Cardiac muscle cell (in vitro differentiated cells and primary cell): ENCODE results near the gene PSTPIP1. TPM values are rescaled to one million over a fixed set of nuclear protein-coding genes. Genes with fewer than 3 reads are reported as not detected.

Experiments
- DNase-seq, 2 donors: peaks; one replicate each; pipeline versions ENCODE4 v3.0.0 to v3.0.0-alpha.2; 2010 to 2017; ENCODE audit warnings: low read depth in 1 of 2, low spot score in 1 of 2
- H3K27ac ChIP-seq: fragments of 200-600 bp; sonication (generic); 2 replicates; pipeline ENCODE4 v1.5.1; 2016
- H3K27me3 ChIP-seq: fragments of 200-600 bp; sonication (generic); 2 replicates; pipeline ENCODE4 v1.6.0; 2016; ENCODE audit warnings: control low read depth
- H3K36me3 ChIP-seq: fragments of 200-600 bp; sonication (generic); 2 replicates; pipeline ENCODE4 v1.5.1; 2016; ENCODE audit warnings: control low read depth
- H3K4me1 ChIP-seq: fragments of 200-600 bp; sonication (generic); 2 replicates; pipeline ENCODE4 v1.8.1; 2017; ENCODE audit warnings: low read depth, mild to moderate bottlenecking, mixed run types
- H3K4me3 ChIP-seq: fragments of 200-600 bp; sonication (generic); 2 replicates; pipeline ENCODE4 v1.5.1; 2016; ENCODE audit warnings: mild to moderate bottlenecking
- H3K9me3 ChIP-seq: fragments of 200-600 bp; sonication (generic); 2 replicates; pipeline ENCODE4 v1.5.1; 2017; ENCODE audit warnings: low read depth, mild to moderate bottlenecking, control low read depth
- polyA plus RNA-seq: library from polyadenylated mRNA; unstranded; fragments of >200 nt; fragmentation: Nextera tagmentation; extraction: Ambion mirVana; gene quantifications from 2 replicates; pipeline ENCODE4 v1.2.1, GENCODE V29; 2016
- total RNA-seq: library from RNA; depleted of rRNA; stranded (reverse); fragments of >200 nt; gene quantifications from 2 replicates; pipeline ENCODE4 v1.2.3, GENCODE V29; 2016
- TF ChIP-seq, protein P1 (sequence below): IDR thresholded peaks from 2 replicates; pipeline ENCODE4 v1.5.1; 2012; ENCODE audit warnings: low read depth, mild to moderate bottlenecking, low read length

Gene PSTPIP1
- total and polyA plus RNA-seq, 2 experiments from 2014 or later = 0.26 to 0.63 TPM

DNA sequence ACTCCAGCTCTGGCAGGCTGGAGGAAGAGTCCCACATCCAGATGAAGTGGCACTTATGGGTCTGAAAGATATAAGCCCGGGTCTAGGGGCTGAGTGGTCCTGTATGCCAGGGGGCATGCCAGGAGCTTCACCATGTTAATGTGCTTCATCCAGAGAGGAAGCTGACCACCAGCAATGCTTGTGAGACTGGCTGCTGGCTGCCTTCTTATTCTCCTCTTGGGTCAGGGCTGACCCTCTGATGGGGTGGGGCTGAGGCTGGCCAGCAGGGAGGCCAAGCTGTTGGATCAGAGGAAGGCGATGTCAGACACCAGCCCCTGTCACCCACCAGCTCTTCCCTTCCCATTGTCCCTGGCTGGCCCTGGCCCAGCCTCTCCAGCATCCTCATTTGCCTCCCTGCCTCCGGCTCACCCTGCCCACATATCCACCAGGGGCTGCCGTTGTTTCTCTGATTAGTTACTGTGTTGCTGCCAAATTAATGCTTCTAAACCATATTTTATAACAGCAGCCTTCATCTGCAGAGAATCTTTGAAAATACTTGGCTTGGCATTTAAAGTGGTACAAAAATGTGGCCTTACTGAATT lies 20.4 kb upstream of the PSTPIP1 start:
- H3K27me3 ChIP-seq = no peaks in the 10 kb centered on the region
- no peaks in the 10 kb centered on the region for H3K36me3 ChIP-seq
- H3K4me3 ChIP-seq = no peak overlapping the region
- H3K27ac ChIP-seq = no peak overlapping the region
- no peak for DNase-seq
- TF ChIP-seq, protein P1, sequence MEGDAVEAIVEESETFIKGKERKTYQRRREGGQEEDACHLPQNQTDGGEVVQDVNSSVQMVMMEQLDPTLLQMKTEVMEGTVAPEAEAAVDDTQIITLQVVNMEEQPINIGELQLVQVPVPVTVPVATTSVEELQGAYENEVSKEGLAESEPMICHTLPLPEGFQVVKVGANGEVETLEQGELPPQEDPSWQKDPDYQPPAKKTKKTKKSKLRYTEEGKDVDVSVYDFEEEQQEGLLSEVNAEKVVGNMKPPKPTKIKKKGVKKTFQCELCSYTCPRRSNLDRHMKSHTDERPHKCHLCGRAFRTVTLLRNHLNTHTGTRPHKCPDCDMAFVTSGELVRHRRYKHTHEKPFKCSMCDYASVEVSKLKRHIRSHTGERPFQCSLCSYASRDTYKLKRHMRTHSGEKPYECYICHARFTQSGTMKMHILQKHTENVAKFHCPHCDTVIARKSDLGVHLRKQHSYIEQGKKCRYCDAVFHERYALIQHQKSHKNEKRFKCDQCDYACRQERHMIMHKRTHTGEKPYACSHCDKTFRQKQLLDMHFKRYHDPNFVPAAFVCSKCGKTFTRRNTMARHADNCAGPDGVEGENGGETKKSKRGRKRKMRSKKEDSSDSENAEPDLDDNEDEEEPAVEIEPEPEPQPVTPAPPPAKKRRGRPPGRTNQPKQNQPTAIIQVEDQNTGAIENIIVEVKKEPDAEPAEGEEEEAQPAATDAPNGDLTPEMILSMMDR = no peak
- no peaks in the 10 kb centered on the region for H3K4me1 ChIP-seq
- no peaks in the 10 kb centered on the region for H3K9me3 ChIP-seq

DNA sequence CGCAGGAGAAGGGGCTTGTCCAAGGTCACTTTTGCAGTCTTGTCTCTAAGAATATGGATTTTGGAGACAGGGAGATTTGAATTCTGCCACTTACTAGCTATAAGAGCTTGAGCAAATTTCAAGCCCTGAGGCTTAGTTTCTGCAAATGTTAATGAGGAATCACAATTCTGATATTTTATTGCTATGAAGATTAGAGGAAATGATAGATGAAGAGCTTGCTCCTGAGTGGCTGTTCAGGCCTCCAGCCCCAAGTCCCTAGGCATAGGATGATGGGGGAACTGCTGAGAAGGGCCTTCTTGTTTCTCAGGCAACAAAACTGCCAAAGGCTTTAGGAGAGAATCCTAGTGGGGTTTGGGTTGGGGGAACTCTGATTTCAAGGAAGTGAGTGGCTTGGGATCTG lies 18.8 kb upstream of the PSTPIP1 start:
- H3K4me1 ChIP-seq = no peaks in the 10 kb centered on the region
- H3K36me3 ChIP-seq = no peaks in the 10 kb centered on the region
- no peaks in the 10 kb centered on the region for H3K27me3 ChIP-seq
- TF ChIP-seq, protein P1 = no peak
- no peak for DNase-seq
- H3K9me3 ChIP-seq = no peaks in the 10 kb centered on the region
- no peak overlapping the region for H3K27ac ChIP-seq
- H3K4me3 ChIP-seq = no peak overlapping the region

DNA sequence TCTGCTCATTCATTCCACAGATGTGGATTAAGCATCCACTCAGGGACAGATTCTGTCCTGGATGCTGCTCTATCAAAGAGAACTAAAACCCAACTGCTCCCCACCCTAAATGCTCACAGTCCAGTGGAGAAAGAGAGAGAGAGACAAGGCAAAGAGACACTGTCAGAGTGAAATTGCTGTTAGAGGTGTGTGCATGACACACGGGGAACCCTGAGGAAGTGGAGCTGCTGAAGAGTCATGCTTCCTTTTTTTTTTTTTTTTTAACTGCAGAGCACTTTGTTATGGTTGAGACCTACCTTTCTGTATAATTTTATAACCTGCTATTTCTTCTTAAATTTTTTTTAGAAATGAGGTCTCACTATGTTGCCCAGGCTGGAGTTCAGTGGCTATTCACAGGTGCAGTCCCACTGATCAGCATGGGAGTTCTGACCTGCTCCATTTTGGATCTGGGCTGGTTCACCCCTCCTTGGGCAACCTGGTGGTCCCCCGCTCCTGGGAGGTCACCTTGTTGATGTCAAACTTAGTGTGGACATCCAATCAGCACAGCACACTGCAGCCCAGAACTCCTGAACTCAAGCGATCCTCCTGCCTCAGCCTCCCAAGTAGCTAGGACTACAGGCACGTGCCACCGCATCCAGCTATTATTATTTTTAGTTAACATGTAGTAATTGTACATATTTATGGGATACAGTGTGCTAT lies 18.2 kb upstream of the PSTPIP1 start:
- H3K4me1 ChIP-seq = no peaks in the 10 kb centered on the region
- DNase-seq = no peak
- no peak overlapping the region for H3K27ac ChIP-seq
- no peaks in the 10 kb centered on the region for H3K27me3 ChIP-seq
- no peaks in the 10 kb centered on the region for H3K9me3 ChIP-seq
- H3K36me3 ChIP-seq = no peaks in the 10 kb centered on the region
- TF ChIP-seq, protein P1 = no peak
- no peak overlapping the region for H3K4me3 ChIP-seq

DNA sequence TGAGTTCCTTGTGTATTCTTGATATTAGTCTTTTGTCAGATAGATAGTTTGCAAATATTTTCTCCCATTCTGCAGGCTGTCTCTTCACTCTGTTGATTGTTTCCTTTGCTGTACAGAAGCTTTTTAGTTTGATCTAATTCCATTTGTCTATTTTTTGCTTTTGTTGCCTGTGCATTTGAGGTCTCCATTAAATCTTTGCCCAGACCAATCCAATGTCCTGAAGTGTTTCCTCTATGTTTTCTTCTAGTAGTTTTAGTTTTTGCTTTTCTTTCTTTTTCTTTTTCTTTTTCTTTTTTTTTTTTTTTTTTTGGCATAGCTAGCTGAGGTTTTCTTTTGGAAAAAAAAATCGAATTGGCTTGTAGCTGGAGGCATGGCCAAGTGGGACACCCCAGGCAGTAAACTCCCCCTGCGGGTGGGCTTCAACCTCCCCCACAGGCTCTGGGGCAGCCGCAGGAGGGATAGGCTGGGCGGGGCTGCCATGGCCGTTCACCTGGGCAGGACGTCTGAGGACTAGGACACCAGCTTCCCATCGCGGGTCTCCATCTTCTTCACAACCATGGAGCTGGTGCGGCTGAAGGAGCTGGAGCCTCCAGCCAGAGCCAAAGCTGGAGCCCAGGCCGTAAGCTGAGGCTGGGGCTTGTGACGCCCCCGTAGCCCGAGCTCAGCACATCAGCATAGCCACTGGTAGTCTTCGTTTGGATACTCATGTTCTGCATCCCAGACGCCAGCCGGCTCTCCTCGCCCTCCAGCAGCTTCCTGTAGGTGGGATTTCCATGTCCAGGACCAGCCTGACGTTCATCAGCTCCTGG lies 16.2 kb upstream of the PSTPIP1 start:
- H3K27ac ChIP-seq = no peak overlapping the region
- TF ChIP-seq, protein P1 = no peak

DNA sequence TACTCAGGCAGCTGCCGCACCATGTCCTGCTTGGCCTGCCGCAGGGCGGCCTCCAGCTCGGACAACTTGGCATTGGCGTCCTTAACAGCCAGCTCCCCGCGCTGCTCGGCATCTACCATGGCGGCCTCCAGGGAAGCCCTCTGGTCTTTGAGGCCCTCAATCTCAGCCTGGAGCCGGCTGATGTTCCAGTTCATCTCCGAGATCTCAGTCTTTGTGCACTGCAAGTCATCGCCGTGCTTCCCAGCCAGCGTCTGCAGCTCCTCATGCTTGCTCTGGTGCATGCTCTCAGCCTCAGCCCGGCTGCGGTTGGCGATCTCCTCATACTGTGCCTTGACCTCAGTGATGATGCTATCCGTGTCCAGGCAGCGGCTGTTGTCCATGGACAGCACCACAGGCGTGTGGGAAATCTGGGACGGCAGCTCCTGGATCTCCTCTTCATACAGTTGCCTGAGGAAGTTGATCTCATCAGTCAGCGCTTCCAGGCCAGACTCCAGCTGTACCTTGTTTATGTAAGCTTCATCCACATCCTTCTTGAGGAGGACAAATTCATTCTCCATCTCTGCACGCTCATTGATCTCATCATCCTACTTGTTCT lies 15.5 kb upstream of the PSTPIP1 start:
- Histone ChIP-seq H3K4me3 (no peak overlapping the region), H3K27ac (no peak overlapping the region), H3K4me1 (no peaks in the 10 kb centered on the region), H3K27me3 (no peaks in the 10 kb centered on the region), H3K36me3 (no peaks in the 10 kb centered on the region), H3K9me3 (no peaks in the 10 kb centered on the region)
- TF ChIP-seq, protein P1 = no peak
- no peak for DNase-seq

More for the DNA sequence above, 16.2 kb upstream of the PSTPIP1 start:
- Histone ChIP-seq H3K27me3 (no peaks in the 10 kb centered on the region), H3K4me1 (no peaks in the 10 kb centered on the region), H3K9me3 (no peaks in the 10 kb centered on the region), H3K36me3 (no peaks in the 10 kb centered on the region), H3K4me3 (no peak overlapping the region)
- DNase-seq = no peak
